ENCODE measurements around the gene BORCS8.
"Not testable (repeated sequence)": the region's sequence is repeated elsewhere in the genome, so short reads cannot be mapped to it uniquely, and the experiment has no call there.

Gene BORCS8

GRCh38 chr19:19181488-19181998 is 10.4 kb downstream of the BORCS8 start:
- no peaks in the 10 kb centered on the region for H4K20me1 ChIP-seq (ENCODE audit: insufficient read depth, low read length, poor library complexity, severe bottlenecking)
- H3K4me2 ChIP-seq (ENCODE audit: low read depth, low read length, poor library complexity, severe bottlenecking), result no peak overlapping the region
- no peak overlapping the region for H2AFZ ChIP-seq (ENCODE audit: low read length)
- peaks cover 8% of the 10 kb centered on the region; the same call in 1 of the 2 replicates for H3K36me3 ChIP-seq (ENCODE audit: insufficient read depth, low read length)
- H3K27me3 ChIP-seq (ENCODE audit: insufficient read depth, low read length, poor library complexity, severe bottlenecking), result no peaks in the 10 kb centered on the region
- H3F3A ChIP-seq (ENCODE audit: low read depth), result no peaks in the 10 kb centered on the region
- no peak for TF ChIP-seq EZH2phosphoT487 (IDR thresholded peaks at IDR 0.05; ENCODE audit: borderline replicate concordance)
- TF ChIP-seq, protein P1, sequence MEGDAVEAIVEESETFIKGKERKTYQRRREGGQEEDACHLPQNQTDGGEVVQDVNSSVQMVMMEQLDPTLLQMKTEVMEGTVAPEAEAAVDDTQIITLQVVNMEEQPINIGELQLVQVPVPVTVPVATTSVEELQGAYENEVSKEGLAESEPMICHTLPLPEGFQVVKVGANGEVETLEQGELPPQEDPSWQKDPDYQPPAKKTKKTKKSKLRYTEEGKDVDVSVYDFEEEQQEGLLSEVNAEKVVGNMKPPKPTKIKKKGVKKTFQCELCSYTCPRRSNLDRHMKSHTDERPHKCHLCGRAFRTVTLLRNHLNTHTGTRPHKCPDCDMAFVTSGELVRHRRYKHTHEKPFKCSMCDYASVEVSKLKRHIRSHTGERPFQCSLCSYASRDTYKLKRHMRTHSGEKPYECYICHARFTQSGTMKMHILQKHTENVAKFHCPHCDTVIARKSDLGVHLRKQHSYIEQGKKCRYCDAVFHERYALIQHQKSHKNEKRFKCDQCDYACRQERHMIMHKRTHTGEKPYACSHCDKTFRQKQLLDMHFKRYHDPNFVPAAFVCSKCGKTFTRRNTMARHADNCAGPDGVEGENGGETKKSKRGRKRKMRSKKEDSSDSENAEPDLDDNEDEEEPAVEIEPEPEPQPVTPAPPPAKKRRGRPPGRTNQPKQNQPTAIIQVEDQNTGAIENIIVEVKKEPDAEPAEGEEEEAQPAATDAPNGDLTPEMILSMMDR (conservative IDR thresholded peaks at IDR 0.05; ENCODE audit: low read length), result no peak
- H3K9ac ChIP-seq (ENCODE audit: low read depth, low read length, poor library complexity, severe bottlenecking), result no peak overlapping the region
- no peaks in the 10 kb centered on the region for H3K9me2 ChIP-seq (replicated peaks; ENCODE audit: low read depth, low read length)
- H3K4me3 ChIP-seq (ENCODE audit: low read length, poor library complexity, severe bottlenecking), result no peak overlapping the region
- no peaks in the 10 kb centered on the region for H3K79me2 ChIP-seq (ENCODE audit: insufficient read depth, low read length)
- no peaks in the 10 kb centered on the region for H3K9me3 ChIP-seq (ENCODE audit: insufficient read depth, low read depth, low read length)
- H3K4me1 ChIP-seq (ENCODE audit: insufficient read depth, low read length, poor library complexity, severe bottlenecking), result no peaks in the 10 kb centered on the region

- no peaks in the 10 kb centered on the region for H3K9me2 ChIP-seq (replicated peaks; ENCODE audit: low read depth, low read length)
- TF ChIP-seq, protein P1 (conservative IDR thresholded peaks at IDR 0.05; ENCODE audit: low read length), result no peak
- TF ChIP-seq EZH2phosphoT487 (IDR thresholded peaks at IDR 0.05; ENCODE audit: borderline replicate concordance), result no peak
- no peaks in the 10 kb centered on the region for H3F3A ChIP-seq (ENCODE audit: low read depth)
- H3K9me3 ChIP-seq (ENCODE audit: insufficient read depth, low read depth, low read length), result no peaks in the 10 kb centered on the region
- H4K20me1 ChIP-seq (ENCODE audit: insufficient read depth, low read length, poor library complexity, severe bottlenecking), result no peaks in the 10 kb centered on the region
- H3K36me3 ChIP-seq (ENCODE audit: insufficient read depth, low read length), result peaks cover 8% of the 10 kb centered on the region; the same call in 1 of the 2 replicates
- no peak overlapping the region for H3K4me2 ChIP-seq (ENCODE audit: low read depth, low read length, poor library complexity, severe bottlenecking)
- no peak overlapping the region for H2AFZ ChIP-seq (ENCODE audit: low read length)
- H3K4me3 ChIP-seq (ENCODE audit: low read length, poor library complexity, severe bottlenecking), result no peak overlapping the region
- no peaks in the 10 kb centered on the region for H3K27me3 ChIP-seq (ENCODE audit: insufficient read depth, low read length, poor library complexity, severe bottlenecking)
- H3K9ac ChIP-seq (ENCODE audit: low read depth, low read length, poor library complexity, severe bottlenecking), result no peak overlapping the region
- H3K79me2 ChIP-seq (ENCODE audit: insufficient read depth, low read length), result no peaks in the 10 kb centered on the region
- no peaks in the 10 kb centered on the region for H3K4me1 ChIP-seq (ENCODE audit: insufficient read depth, low read length, poor library complexity, severe bottlenecking)
Observed at GRCh38 chr19:19179548-19180441, 12.2 kb downstream of the BORCS8 start.

GRCh38 chr19:19176950-19177349 is 15.0 kb downstream of the BORCS8 start:
- TF ChIP-seq EZH2phosphoT487 (IDR thresholded peaks at IDR 0.05; ENCODE audit: borderline replicate concordance), result no peak
- TF ChIP-seq, protein P1 (conservative IDR thresholded peaks at IDR 0.05; ENCODE audit: low read length), result no peak
- Histone ChIP-seq H3K4me1 (ENCODE audit: insufficient read depth, low read length, poor library complexity, severe bottlenecking) (no peaks in the 10 kb centered on the region), H3K9me3 (ENCODE audit: insufficient read depth, low read depth, low read length) (no peaks in the 10 kb centered on the region), H3K79me2 (ENCODE audit: insufficient read depth, low read length) (no peaks in the 10 kb centered on the region), H3K4me2 (ENCODE audit: low read depth, low read length, poor library complexity, severe bottlenecking) (no peak overlapping the region), H3K36me3 (ENCODE audit: insufficient read depth, low read length) (peaks cover 8% of the 10 kb centered on the region; the same call in 1 of the 2 replicates), H4K20me1 (ENCODE audit: insufficient read depth, low read length, poor library complexity, severe bottlenecking) (no peaks in the 10 kb centered on the region), H2AFZ (ENCODE audit: low read length) (no peak overlapping the region), H3K9me2 (replicated peaks; ENCODE audit: low read depth, low read length) (no peaks in the 10 kb centered on the region), H3F3A (ENCODE audit: low read depth) (no peaks in the 10 kb centered on the region), H3K27me3 (ENCODE audit: insufficient read depth, low read length, poor library complexity, severe bottlenecking) (no peaks in the 10 kb centered on the region), H3K9ac (ENCODE audit: low read depth, low read length, poor library complexity, severe bottlenecking) (no peak overlapping the region), H3K4me3 (ENCODE audit: low read length, poor library complexity, severe bottlenecking) (no peak overlapping the region)

DNA sequence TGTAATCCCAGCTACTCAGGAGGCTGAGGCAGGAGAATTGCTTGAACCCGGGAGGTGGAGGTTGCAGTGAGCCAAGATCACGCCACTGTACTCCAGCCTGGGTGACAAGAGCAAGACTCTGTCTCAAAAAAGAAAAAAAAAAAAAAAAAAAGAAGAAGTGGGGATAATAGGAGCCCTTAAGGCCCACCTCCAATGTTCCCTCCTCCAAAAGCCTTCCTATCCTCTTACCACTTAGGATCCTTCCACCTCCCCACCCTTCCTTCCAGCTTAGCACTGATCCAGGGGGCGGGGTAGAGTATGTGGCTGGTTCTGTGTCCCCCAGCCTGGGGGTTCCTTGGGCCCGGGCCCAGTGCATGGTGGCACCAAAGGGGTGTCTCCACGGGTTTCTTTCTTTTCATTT is 18.7 kb downstream of the BORCS8 start:
- not testable (repeated sequence) for H4K20me1 ChIP-seq (ENCODE audit: insufficient read depth, low read length, poor library complexity, severe bottlenecking); H3K9me2 ChIP-seq (replicated peaks; ENCODE audit: low read depth, low read length); H3K4me3 ChIP-seq (ENCODE audit: low read length, poor library complexity, severe bottlenecking); H3K4me1 ChIP-seq (ENCODE audit: insufficient read depth, low read length, poor library complexity, severe bottlenecking); H3K27me3 ChIP-seq (ENCODE audit: insufficient read depth, low read length, poor library complexity, severe bottlenecking); H3K9ac ChIP-seq (ENCODE audit: low read depth, low read length, poor library complexity, severe bottlenecking); H2AFZ ChIP-seq (ENCODE audit: low read length); H3F3A ChIP-seq (ENCODE audit: low read depth); H3K79me2 ChIP-seq (ENCODE audit: insufficient read depth, low read length); H3K36me3 ChIP-seq (ENCODE audit: insufficient read depth, low read length); H3K9me3 ChIP-seq (ENCODE audit: insufficient read depth, low read depth, low read length); H3K4me2 ChIP-seq (ENCODE audit: low read depth, low read length, poor library complexity, severe bottlenecking)
